Motor neuron (in vitro differentiated cells): ENCODE measurements around the gene METTL2B. TPM values are rescaled to one million over a fixed set of nuclear protein-coding genes. Genes with fewer than 3 reads are reported as not detected.
"Not testable (repeated sequence)": the region's sequence is repeated elsewhere in the genome, so short reads cannot be mapped to it uniquely, and the experiment has no call there.

Source experiments
- ATAC-seq, 8 experiments: fragments of 200-7000 bp; cut with Tn5 transposase; replicated peaks in 6 of 8; 2 replicates each; pipeline ENCODE4 v1.8.0; 2021; ENCODE audit warnings: mild to moderate bottlenecking in 8 of 8, moderate library complexity in 8 of 8
- H3K27ac ChIP-seq, 2 donors: fragments of 250-450 bp; sonication (Bioruptor Pico); 2 replicates each; pipeline ENCODE4 v1.9.0; 2021; ENCODE audit warnings: antibody characterized with exemption in 2 of 2, mild to moderate bottlenecking in 2 of 2, moderate library complexity in 1 of 2
- H3K4me1 ChIP-seq, 2 donors: fragments of 250-450 bp; sonication (Bioruptor Pico); replicated peaks in 1 of 2; 2 replicates each; pipeline ENCODE4 v1.6.1; 2021; ENCODE audit warnings: antibody characterized with exemption in 2 of 2, mild to moderate bottlenecking in 2 of 2, moderate library complexity in 1 of 2
- H3K4me3 ChIP-seq, 5 donors: fragments of 250-450 bp; sonication (Bioruptor Pico); 2 replicates each; pipeline ENCODE4 v1.9.0; 2021; ENCODE audit warnings: antibody characterized with exemption in 5 of 5, mild to moderate bottlenecking in 5 of 5, moderate library complexity in 4 of 5
- WGBS, 10 experiments: fragments of 450-650 bp; shearing (Covaris generic); methylation state at CpG; one replicate each; pipeline ENCODE4 v1.0.0; 2022; 5-methylcytosine and 5-hydroxymethylcytosine counted together
- in situ Hi-C, 9 experiments: fragments of 400-800 bp; cut with MboI; loops; one replicate each; pipeline ENCODE4 v1.15.0; 2021; ENCODE audit warnings: low sequenced_read_pairs in 9 of 9, low pct_unique_long_range_greater_than_20kb in 2 of 9; ENCODE audit not compliant: unreplicated experiment in 9 of 9
- total RNA-seq, 8 experiments: library from RNA; unstranded; fragments of 300-600 nt; gene quantifications; 2 replicates each; pipeline versions ENCODE4 v1.2.3 to v1.2.4, GENCODE V29; 2022

METTL2B gene
- total RNA-seq, 8 experiments from 2014 or later, result 26.9 to 41.6 (median 30.5) TPM

GRCh38 chr7:128511692-128512091 is 35.1 kb downstream of the METTL2B start:
- ATAC-seq, in situ Hi-C loops, H3K4me3 ChIP-seq, H3K27ac ChIP-seq, H3K4me1 ChIP-seq: not testable (repeated sequence)
- 65 to 100% (median 88%) methylated on average over 1 to 10 of the region's 11 CpGs; no CpG with 5 or more reads in 4 of the 10 experiments for WGBS, 10 experiments

GRCh38 chr7:128515232-128515631 is 38.7 kb downstream of the METTL2B start:
- ATAC-seq, H3K4me1 ChIP-seq, H3K27ac ChIP-seq, in situ Hi-C loops, H3K4me3 ChIP-seq: not testable (repeated sequence)
- WGBS, 10 experiments, result 40 to 83% (median 72%) methylated on average over 1 to 4 of the region's 6 CpGs; no CpG with 5 or more reads in 7 of the 10 experiments

GRCh38 chr7:128517023-128517422 is 40.5 kb downstream of the METTL2B start:
- H3K4me3 ChIP-seq, in situ Hi-C loops, H3K4me1 ChIP-seq, H3K27ac ChIP-seq: not testable (repeated sequence)
- WGBS, 10 experiments, result 80 to 100% methylated on average over 1 of the region's 5 CpGs; no CpG with 5 or more reads in 8 of the 10 experiments
- peak in 5 of 8 experiments; percentile 47 to 81 (median 62) for ATAC-seq

GRCh38 chr7:128523226-128523931 is 46.8 kb downstream of the METTL2B start:
- peak; percentile 28 to 92 (median 58) for ATAC-seq
- H3K4me3 ChIP-seq, H3K27ac ChIP-seq, H3K4me1 ChIP-seq, in situ Hi-C loops: not testable (repeated sequence)
- 0 to 80% (median 37%) methylated on average over 1 to 4 of the region's 7 CpGs; no CpG with 5 or more reads in 5 of the 10 experiments for WGBS, 10 experiments

- H3K4me1 ChIP-seq, H3K27ac ChIP-seq, H3K4me3 ChIP-seq, in situ Hi-C loops: not testable (repeated sequence)
- 69 to 90% (median 90%) methylated on average over 2 to 5 of the region's 9 CpGs; no CpG with 5 or more reads in 7 of the 10 experiments for WGBS, 10 experiments
- peak in 2 of 8 experiments; percentile 9 to 10 for ATAC-seq
Measured at GRCh38 chr7:128523932-128524524, 47.5 kb downstream of the METTL2B start.

GRCh38 chr7:128525584-128525983 is 49.0 kb downstream of the METTL2B start:
- WGBS, 10 experiments, result 40 to 100% (median 71%) methylated on average over 1 of the region's 4 CpGs; no CpG with 5 or more reads in 7 of the 10 experiments
- in situ Hi-C loops, H3K27ac ChIP-seq, H3K4me1 ChIP-seq, H3K4me3 ChIP-seq: not testable (repeated sequence)
- ATAC-seq, result peak in 5 of 8 experiments; percentile 87 to 95 (median 90)

GRCh38 chr7:128526062-128526466 is 49.5 kb downstream of the METTL2B start:
- H3K4me3 ChIP-seq, in situ Hi-C loops, H3K4me1 ChIP-seq, ATAC-seq, H3K27ac ChIP-seq: not testable (repeated sequence)
- 60 to 100% (median 80%) methylated on average over 1 of the region's 3 CpGs; no CpG with 5 or more reads in 7 of the 10 experiments for WGBS, 10 experiments

GRCh38 chr7:128529191-128529590 is 52.6 kb downstream of the METTL2B start:
- peaks cover 8 to 11% of the 10 kb centered on the region in 2 donors for H3K4me1 ChIP-seq
- H3K27ac ChIP-seq, ATAC-seq, H3K4me3 ChIP-seq, in situ Hi-C loops: not testable (repeated sequence)
- WGBS, 10 experiments, result 83 to 100% (median 93%) methylated on average over 2 to 5 of the region's 16 CpGs; no CpG with 5 or more reads in 3 of the 10 experiments

GRCh38 chr7:128530121-128530854 is 53.7 kb downstream of the METTL2B start:
- peak overlapping the region; percentile 91 to 92 for H3K27ac ChIP-seq
- H3K4me1 ChIP-seq, result peaks cover 4 to 11% of the 10 kb centered on the region in 2 donors
- in situ Hi-C loops, result not testable (repeated sequence)
- peak in 4 of 8 experiments; percentile 8 to 22 (median 12) for ATAC-seq
- 0 to 32% (median 0%) methylated on average over 1 to 5 of the region's 50 CpGs; no CpG with 5 or more reads in 4 of the 10 experiments for WGBS, 10 experiments
- H3K4me3 ChIP-seq, result peak overlapping the region; percentile 82 to 100 (median 99)

- H3K4me3 ChIP-seq, result peak overlapping the region; percentile 82 to 100 (median 99)
- H3K27ac ChIP-seq, result peak overlapping the region; percentile 91 to 92
- no CpG with 5 or more reads among the region's 38 CpGs for WGBS, 10 experiments
- in situ Hi-C loops, result no loop called here
- ATAC-seq, result peak in 2 of 8 experiments; percentile 73 to 76
- H3K4me1 ChIP-seq, result peaks cover 3 to 11% of the 10 kb centered on the region in 2 donors
Measured at GRCh38 chr7:128530855-128531104, 54.2 kb downstream of the METTL2B start.

- no CpG with 5 or more reads among the region's 92 CpGs for WGBS, 10 experiments
- H3K4me1 ChIP-seq, in situ Hi-C loops: not testable (repeated sequence)
- ATAC-seq, result peak; percentile 61 to 88 (median 84)
- Histone ChIP-seq H3K4me3 (peak overlapping the region; percentile 82 to 100 (median 99)), H3K27ac (peak overlapping the region; percentile 96 to 99)
Measured at GRCh38 chr7:128531105-128531954, 54.8 kb downstream of the METTL2B start.

- not testable (repeated sequence) for H3K4me1 ChIP-seq
Measured at GRCh38 chr7:128531955-128532478, 55.5 kb downstream of the METTL2B start.

More at GRCh38 chr7:128531955-128532478, 55.5 kb downstream of the METTL2B start:
- peak overlapping the region; percentile 96 to 99 for H3K27ac ChIP-seq
- WGBS, 10 experiments, result 0% methylated on average over 8 of the region's 35 CpGs; no CpG with 5 or more reads in 9 of the 10 experiments
- in situ Hi-C loops, result not testable (repeated sequence)
- peak overlapping the region; percentile 82 to 100 (median 99) for H3K4me3 ChIP-seq
- peak in 3 of 8 experiments; percentile 8 to 19 (median 9) for ATAC-seq
